Measurements from ENCODE around the gene PRKG1.

GRCh38 chr10:51950371-51950995, 876.2 kb downstream of the PRKG1 start:
- no peak for TF ChIP-seq POLR2A (IDR thresholded peaks at IDR 0.05)
- TF ChIP-seq, protein P1, sequence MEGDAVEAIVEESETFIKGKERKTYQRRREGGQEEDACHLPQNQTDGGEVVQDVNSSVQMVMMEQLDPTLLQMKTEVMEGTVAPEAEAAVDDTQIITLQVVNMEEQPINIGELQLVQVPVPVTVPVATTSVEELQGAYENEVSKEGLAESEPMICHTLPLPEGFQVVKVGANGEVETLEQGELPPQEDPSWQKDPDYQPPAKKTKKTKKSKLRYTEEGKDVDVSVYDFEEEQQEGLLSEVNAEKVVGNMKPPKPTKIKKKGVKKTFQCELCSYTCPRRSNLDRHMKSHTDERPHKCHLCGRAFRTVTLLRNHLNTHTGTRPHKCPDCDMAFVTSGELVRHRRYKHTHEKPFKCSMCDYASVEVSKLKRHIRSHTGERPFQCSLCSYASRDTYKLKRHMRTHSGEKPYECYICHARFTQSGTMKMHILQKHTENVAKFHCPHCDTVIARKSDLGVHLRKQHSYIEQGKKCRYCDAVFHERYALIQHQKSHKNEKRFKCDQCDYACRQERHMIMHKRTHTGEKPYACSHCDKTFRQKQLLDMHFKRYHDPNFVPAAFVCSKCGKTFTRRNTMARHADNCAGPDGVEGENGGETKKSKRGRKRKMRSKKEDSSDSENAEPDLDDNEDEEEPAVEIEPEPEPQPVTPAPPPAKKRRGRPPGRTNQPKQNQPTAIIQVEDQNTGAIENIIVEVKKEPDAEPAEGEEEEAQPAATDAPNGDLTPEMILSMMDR (IDR thresholded peaks at IDR 0.05), result no peak

All from Peyer's patch (tissue), 4 donors.